HepG2 (cell line): ENCODE measurements around the gene GTF2I. TPM values are rescaled to one million over a fixed set of nuclear protein-coding genes. Genes with fewer than 3 reads are reported as not detected.

Experiments used
- HNF1A ChIP-seq, 2 experiments: sonication (generic) in 1 of 2; formaldehyde crosslinking in 1 of 2; IDR thresholded peaks; 2 replicates each; pipeline versions ENCODE4 v1.4.0 to v1.6.1; 2016 to 2020; ENCODE audit warnings: borderline replicate concordance in 1 of 2, low read depth in 1 of 2, mild to moderate bottlenecking in 1 of 2, missing genetic modification reagents in 1 of 2
- MAX ChIP-seq: IDR thresholded peaks from 2 replicates; pipeline ENCODE4 v1.6.1; 2012; ENCODE audit warnings: inconsistent platforms
- MEF2D ChIP-seq: sonication (generic); formaldehyde crosslinking; IDR thresholded peaks from 2 replicates; pipeline ENCODE4 v1.5.1; 2020; ENCODE audit warnings: mild to moderate bottlenecking, missing genetic modification reagents
- MXI1 ChIP-seq: IDR thresholded peaks from 3 replicates; pipeline ENCODE4 v1.6.1; 2012; ENCODE audit warnings: low read depth, low read length, inconsistent platforms, borderline replicate concordance
- PAXIP1 ChIP-seq: sonication (generic); formaldehyde crosslinking; conservative IDR thresholded peaks from 2 replicates; pipeline ENCODE4 v1.4.0; 2020; ENCODE audit warnings: mild to moderate bottlenecking, missing genetic modification reagents, moderate library complexity
- PITX1 ChIP-seq: sonication (generic); formaldehyde crosslinking; IDR thresholded peaks from 2 replicates; pipeline ENCODE4 v1.5.1; 2020; ENCODE audit warnings: mild to moderate bottlenecking, missing genetic modification reagents
- TBX3 ChIP-seq: fragments of 450-650 bp; IDR thresholded peaks from 2 replicates; pipeline ENCODE4 v1.6.1; 2017; ENCODE audit warnings: antibody characterized with exemption, mild to moderate bottlenecking, inconsistent platforms, borderline replicate concordance
- ZBTB39 ChIP-seq: sonication (generic); formaldehyde crosslinking; IDR thresholded peaks from 2 replicates; pipeline ENCODE4 v1.5.0; 2020; ENCODE audit warnings: missing genetic modification reagents
- ZNF687 ChIP-seq: sonication (generic); formaldehyde crosslinking; IDR thresholded peaks from 2 replicates; pipeline ENCODE4 v1.5.1; 2020; ENCODE audit warnings: mild to moderate bottlenecking, missing genetic modification reagents, moderate library complexity
- ZSCAN21 ChIP-seq: sonication (generic); formaldehyde crosslinking; IDR thresholded peaks from 2 replicates; pipeline ENCODE4 v1.8.0; 2022; ENCODE audit warnings: mild to moderate bottlenecking, missing genetic modification reagents, moderate library complexity, borderline replicate concordance
- polyA plus RNA-seq, 8 experiments: library from polyadenylated mRNA; depleted of rRNA in 3 of 8; stranded (reverse) in 7 of 8; unstranded in 1 of 8; fragments of >200 nt; fragmentation: Illumina TruSeq in 4 of 8; extraction: Trizol in 4 of 8; gene quantifications; 2 replicates each; pipeline versions ENCODE4 v1.2.1 to v1.2.3, GENCODE V29; 2011 to 2016; ENCODE audit warnings: low read depth in 4 of 8, missing spikeins in 1 of 8, mixed read lengths in 1 of 8; ENCODE audit not compliant: insufficient read depth in 1 of 8
- total RNA-seq, 5 experiments: library from RNA; depleted of rRNA; stranded (reverse); fragments of >200 nt; fragmentation: Illumina TruSeq; extraction: Trizol; gene quantifications; 2 replicates each; pipeline ENCODE4 v1.2.3, GENCODE V29; 2016; ENCODE audit warnings: low read depth in 1 of 5
- TF ChIP-seq, protein P1 (sequence below): IDR thresholded peaks from 2 replicates; pipeline ENCODE4 v1.6.1; 2016; ENCODE audit warnings: low read depth

Gene GTF2I
- total and polyA plus RNA-seq, 2 of the 13 experiments (the other 11 are each of a cell fraction or from before 2014, with no cell fraction given), result 74.6 to 125 TPM

GRCh38 chr7:74653686-74654181, 3.8 kb upstream of the GTF2I start (continued):
- TF ChIP-seq ZBTB39 (no peak), MXI1 (peak; percentile 54; the same call in 1 of the 3 replicates), ZNF687 (peak; percentile 82), PAXIP1 (peak; percentile 89), TBX3 (no peak), HNF1A (IDR thresholded peaks at IDR 0.05; ENCODE audit: low read depth) (peak; percentile 99), HNF1A (CRISPR knock-in tag; IDR thresholded peaks at IDR 0.05; ENCODE audit: borderline replicate concordance) (peak; percentile 100), PITX1 (CRISPR knock-in tag) (peak; percentile 80), MEF2D (CRISPR knock-in tag) (peak; percentile 83; the same call in 1 of the 2 replicates), MAX (peak; percentile 92), ZSCAN21 (CRISPR knock-in tag) (0 out of 2 replicates have a peak, but pooled peaks have one; percentile 68)
- TF ChIP-seq, protein P1, sequence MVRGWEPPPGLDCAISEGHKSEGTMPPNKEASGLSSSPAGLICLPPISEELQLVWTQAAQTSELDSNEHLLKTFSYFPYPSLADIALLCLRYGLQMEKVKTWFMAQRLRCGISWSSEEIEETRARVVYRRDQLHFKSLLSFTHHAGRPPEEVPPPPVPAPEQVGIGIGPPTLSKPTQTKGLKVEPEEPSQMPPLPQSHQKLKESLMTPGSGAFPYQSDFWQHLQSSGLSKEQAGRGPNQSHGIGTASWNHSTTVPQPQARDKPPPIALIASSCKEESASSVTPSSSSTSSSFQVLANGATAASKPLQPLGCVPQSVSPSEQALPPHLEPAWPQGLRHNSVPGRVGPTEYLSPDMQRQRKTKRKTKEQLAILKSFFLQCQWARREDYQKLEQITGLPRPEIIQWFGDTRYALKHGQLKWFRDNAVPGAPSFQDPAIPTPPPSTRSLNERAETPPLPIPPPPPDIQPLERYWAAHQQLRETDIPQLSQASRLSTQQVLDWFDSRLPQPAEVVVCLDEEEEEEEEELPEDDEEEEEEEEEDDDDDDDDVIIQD (CRISPR knock-in tag), result peak; percentile 77; the same call in 1 of the 2 replicates
